H1 (cell line): ENCODE results near the gene BIRC2. TPM values are rescaled to one million over a fixed set of nuclear protein-coding genes. Genes with fewer than 3 reads are reported as not detected.

Experiments
- CTCF ChIA-PET: fragments of 300-600 bp; sonication (Branson Sonifier 250); formaldehyde crosslinking; loops from one replicate; lab custom pipeline; 2021; ENCODE audit not compliant: partially characterized antibody; lab: Charles Lee
- POLR2A ChIA-PET: fragments of 300-600 bp; sonication (Branson Sonifier 250); formaldehyde crosslinking; loops from one replicate; lab custom pipeline; 2021; ENCODE audit warnings: inconsistent platforms; ENCODE audit not compliant: partially characterized antibody; lab: Charles Lee
- DNase-seq, 2 experiments: peaks; one replicate each; pipeline versions ENCODE4 v3.0.0 to v3.0.0-alpha.2; 2010 to 2022; ENCODE audit warnings: low spot score in 2 of 2, low read depth in 1 of 2, mixed read lengths in 1 of 2
- FAIRE-seq: peaks from 2 replicates; lab custom pipeline; 2011; peaks lifted over from hg19 to GRCh38; lab: Jason Lieb, UNC
- H2AFZ ChIP-seq: 2 replicates; pipeline ENCODE4 v1.8.1; 2012; ENCODE audit warnings: low read length, inconsistent platforms
- H2AK5ac ChIP-seq: 2 replicates; pipeline ENCODE4 v1.6.1; 2013; ENCODE audit warnings: low read depth, low read length
- H2BK120ac ChIP-seq: replicated peaks from 2 replicates; pipeline ENCODE3; 2013; ENCODE audit warnings: low read depth, low read length, inconsistent platforms
- H2BK12ac ChIP-seq: 2 replicates; pipeline ENCODE4 v1.6.1; 2013; ENCODE audit warnings: low read depth, low read length
- H2BK15ac ChIP-seq: 2 replicates; pipeline ENCODE4 v1.6.1; 2013; ENCODE audit warnings: low read length
- H2BK20ac ChIP-seq: 2 replicates; pipeline ENCODE4 v1.6.1; 2013; ENCODE audit warnings: low read length
- H2BK5ac ChIP-seq: 2 replicates; pipeline ENCODE4 v1.6.1; 2013; ENCODE audit warnings: low read depth, low read length
- H3K14ac ChIP-seq: 2 replicates; pipeline ENCODE4 v1.6.1; 2013; ENCODE audit warnings: inconsistent platforms; ENCODE audit not compliant: insufficient read length
- H3K18ac ChIP-seq: 2 replicates; pipeline ENCODE4 v1.6.1; 2013; ENCODE audit warnings: low read length; ENCODE audit errors: extremely low read depth
- H3K23ac ChIP-seq: 2 replicates; pipeline ENCODE4 v1.6.1; 2013; ENCODE audit warnings: inconsistent platforms; ENCODE audit not compliant: insufficient read length
- H3K23me2 ChIP-seq: 2 replicates; pipeline ENCODE4 v1.6.1; 2013; ENCODE audit warnings: low read depth, low read length
- H3K27ac ChIP-seq: 2 replicates; pipeline ENCODE4 v1.6.1; 2011; ENCODE audit warnings: low read depth, low read length, inconsistent platforms
- H3K27me3 ChIP-seq, 4 experiments: replicated peaks in 1 of 4; 1 replicate in 1 of 4; 2 replicates in 3 of 4; pipeline versions ENCODE4 v1.6.1 to v1.8.1; 2011 to 2013; ENCODE audit warnings: low read length in 3 of 4, mild to moderate bottlenecking in 3 of 4, inconsistent platforms in 2 of 4, mixed read lengths in 2 of 4, moderate library complexity in 1 of 4; ENCODE audit not compliant: control insufficient read depth in 3 of 4, insufficient read depth in 3 of 4; ENCODE audit errors: extremely low read depth in 1 of 4
- H3K36me3 ChIP-seq, 4 experiments: 2 replicates each; pipeline versions ENCODE4 v1.6.1 to v1.8.1; 2011 to 2013; ENCODE audit warnings: mild to moderate bottlenecking in 4 of 4, low read length in 3 of 4, moderate library complexity in 2 of 4, control low read depth in 1 of 4, inconsistent platforms in 1 of 4; ENCODE audit not compliant: insufficient read depth in 4 of 4, control insufficient read depth in 2 of 4
- H3K4ac ChIP-seq: replicated peaks from 2 replicates; pipeline ENCODE3; 2013; ENCODE audit warnings: low read length, low read depth, mixed read lengths, inconsistent platforms; ENCODE audit not compliant: insufficient read length
- H3K4me1 ChIP-seq, 4 experiments: replicated peaks in 1 of 4; 1 replicate in 1 of 4; 2 replicates in 3 of 4; pipeline versions ENCODE4 v1.6.1 to v1.8.1; 2011 to 2013; ENCODE audit warnings: low read length in 3 of 4, inconsistent platforms in 2 of 4, mixed read lengths in 1 of 4; ENCODE audit not compliant: insufficient read depth in 4 of 4, control insufficient read depth in 3 of 4
- H3K4me2 ChIP-seq, 2 experiments: 2 replicates each; pipeline versions ENCODE4 v1.6.1 to v1.8.1; 2011 to 2013; ENCODE audit warnings: low read depth in 2 of 2, low read length in 2 of 2, control low read depth in 1 of 2, inconsistent platforms in 1 of 2, mild to moderate bottlenecking in 1 of 2; ENCODE audit not compliant: insufficient read depth in 1 of 2
- H3K4me3 ChIP-seq, 4 experiments: fragments of 200-600, 300-600 bp in 1 of 4; sonication (generic), shearing (Covaris generic), sonication (Bioruptor Twin) in 1 of 4; 2 replicates each; pipeline versions ENCODE4 v1.5.1 to v1.8.1; 2011 to 2016; ENCODE audit warnings: low read length in 4 of 4, low read depth in 3 of 4, control low read depth in 2 of 4, inconsistent platforms in 2 of 4, mild to moderate bottlenecking in 2 of 4, mixed read lengths in 1 of 4, moderate library complexity in 1 of 4; ENCODE audit not compliant: insufficient read depth in 2 of 4; ENCODE audit errors: extremely low read depth in 1 of 4
- H3K56ac ChIP-seq: replicated peaks from 2 replicates; pipeline ENCODE3; 2013; ENCODE audit warnings: low read depth, mild to moderate bottlenecking, mixed read lengths, low read length, inconsistent platforms; ENCODE audit not compliant: insufficient read length
- H3K79me1 ChIP-seq: 2 replicates; pipeline ENCODE4 v1.6.1; 2013; ENCODE audit warnings: low read depth, low read length, control low read depth
- H3K79me2 ChIP-seq, 2 experiments: 2 replicates each; pipeline versions ENCODE4 v1.6.1 to v1.8.1; 2012 to 2013; ENCODE audit warnings: low read length in 2 of 2, mild to moderate bottlenecking in 2 of 2, inconsistent platforms in 1 of 2; ENCODE audit not compliant: insufficient read depth in 2 of 2, control insufficient read depth in 1 of 2
- H3K9ac ChIP-seq, 4 experiments: replicated peaks in 1 of 4; 1 replicate in 1 of 4; 2 replicates in 3 of 4; pipeline versions ENCODE4 v1.6.1 to v1.8.1; 2011 to 2013; ENCODE audit warnings: low read depth in 3 of 4, low read length in 3 of 4, control low read depth in 2 of 4, mild to moderate bottlenecking in 2 of 4, moderate library complexity in 2 of 4, inconsistent platforms in 1 of 4; ENCODE audit errors: extremely low read depth in 1 of 4
- H3K9me3 ChIP-seq, 2 experiments: 2 replicates each; pipeline versions ENCODE4 v1.6.1 to v1.8.1; 2012 to 2013; ENCODE audit warnings: mild to moderate bottlenecking in 2 of 2, moderate library complexity in 2 of 2, control low read depth in 1 of 2, inconsistent platforms in 1 of 2, low read depth in 1 of 2, low read length in 1 of 2, mixed read lengths in 1 of 2; ENCODE audit not compliant: insufficient read depth in 2 of 2
- H4K20me1 ChIP-seq, 2 experiments: replicated peaks in 1 of 2; 2 replicates each; pipeline versions ENCODE3 to v1.8.1; 2011 to 2013; ENCODE audit warnings: inconsistent platforms in 2 of 2, low read length in 2 of 2, mild to moderate bottlenecking in 1 of 2; ENCODE audit not compliant: insufficient read depth in 2 of 2, control insufficient read depth in 1 of 2
- H4K5ac ChIP-seq: 2 replicates; pipeline ENCODE4 v1.6.1; 2013; ENCODE audit warnings: low read length, low read depth, mixed read lengths, inconsistent platforms; ENCODE audit not compliant: insufficient read length
- H4K8ac ChIP-seq: 2 replicates; pipeline ENCODE4 v1.8.0; 2013; ENCODE audit warnings: mild to moderate bottlenecking, moderate library complexity, low read length, inconsistent platforms; ENCODE audit not compliant: insufficient read depth; ENCODE audit errors: extremely low read depth
- H4K91ac ChIP-seq: replicated peaks from 2 replicates; pipeline ENCODE3; 2013; ENCODE audit warnings: low read length, mixed read lengths, inconsistent platforms; ENCODE audit not compliant: insufficient read length
- BCL11A ChIP-seq, 2 experiments: IDR thresholded peaks; one replicate each; pipeline ENCODE4 v1.6.1; 2011; ENCODE audit warnings: low read depth in 2 of 2, low read length in 2 of 2, mild to moderate bottlenecking in 2 of 2
- KDM1A ChIP-seq: fragments of 200-600, 300-600 bp; sonication (generic); IDR thresholded peaks from 2 replicates; pipeline ENCODE4 v1.7.1; 2016; ENCODE audit warnings: mild to moderate bottlenecking, low read length, borderline replicate concordance
- polyA plus RNA-seq, 7 experiments: library from polyadenylated mRNA; depleted of rRNA in 3 of 7; stranded (reverse) in 5 of 7; unstranded in 2 of 7; fragments of >200 nt in 5 of 7; fragments of 200-250 nt in 2 of 7; gene quantifications; 1 replicate in 5 of 7; 2 replicates in 1 of 7; 4 replicates in 1 of 7; pipeline versions ENCODE4 v1.2.1 to v1.2.3, GENCODE V29; 2011 to 2013; ENCODE audit warnings: missing spikeins in 2 of 7, mixed read lengths in 2 of 7
- total RNA-seq: library from RNA; stranded (reverse); fragmentation: NEBNext Ultra II Directional; extraction: Animal tissue kit (Norgen Biotek cat#: 25700); gene quantifications from 2 replicates; pipeline ENCODE4 v1.2.1, GENCODE V29; 2021

The BIRC2 gene
- total and polyA plus RNA-seq, 2 of the 8 experiments (the other 6 are each of a cell fraction or from before 2014, with no cell fraction given), result 18.4 to 24.7 TPM

GRCh38 chr11:102307727-102308038, 39.3 kb upstream of the BIRC2 start:
- ChIA-PET POLR2A (no interaction called here), CTCF (interaction anchor here (0.6 to 12.2 kb wide), 6 partner anchors 9 to 135 kb away, joined by 3 to 214 read pairs (median 4); partner anchors contain the start of gene BIRC3)
- Histone ChIP-seq H2BK20ac (no peak overlapping the region), H4K8ac (no peak overlapping the region), H4K5ac (no peak overlapping the region), H2BK15ac (no peak overlapping the region), H2BK120ac (no peak overlapping the region), H3K14ac (no peak overlapping the region), H3K4me2 (no peak overlapping the region), H3K27ac (no peak overlapping the region), H3K9me3 (peaks cover 5 to 9% of the 10 kb centered on the region in 2 experiments; a peak in 3 of 4 replicates), H3K18ac (no peak overlapping the region), H3K4ac (no peak overlapping the region), H3K79me1 (no peaks in the 10 kb centered on the region), H2BK5ac (no peak overlapping the region), H3K79me2 (no peaks in the 10 kb centered on the region), H4K91ac (no peak overlapping the region), H2AFZ (no peak overlapping the region), H3K36me3 (no peaks in the 10 kb centered on the region), H2BK12ac (no peak overlapping the region), H3K27me3 (no peaks in the 10 kb centered on the region), H3K23ac (no peak overlapping the region), H3K4me1 (no peaks in the 10 kb centered on the region; a peak in 1 of 7 replicates), H4K20me1 (no peaks in the 10 kb centered on the region), H2AK5ac (no peak overlapping the region), H3K9ac (no peak overlapping the region), H3K4me3 (no peak overlapping the region), H3K23me2 (no peaks in the 10 kb centered on the region; the same call in 1 of the 2 replicates), H3K56ac (no peak overlapping the region)
- no peak for DNase-seq
- FAIRE-seq, result no peak
- TF ChIP-seq BCL11A (IDR thresholded peaks at IDR 0.05; ENCODE audit: low read depth in 2 of 2, low read length in 2 of 2), result no peak
- TF ChIP-seq KDM1A, result no peak
